GM12878 (cell line): ENCODE data around the gene ACOT7. TPM values are rescaled to one million over a fixed set of nuclear protein-coding genes. Genes with fewer than 3 reads are reported as not detected.
A peak's percentile ranks its signal among the peaks of the same experiment; 100 is the strongest.

Experiments used
- BCL3 ChIP-seq: IDR thresholded peaks from 2 replicates; pipeline ENCODE4 v1.6.1; 2011; ENCODE audit warnings: borderline replicate concordance, low read depth, mild to moderate bottlenecking, moderate library complexity, low read length; ENCODE audit not compliant: insufficient read depth, poor library complexity, severe bottlenecking
- BHLHE40 ChIP-seq, 2 experiments: fragments of 450-650 bp in 1 of 2; IDR thresholded peaks; 2 replicates each; pipeline ENCODE4 v1.6.1; 2011 to 2017; ENCODE audit warnings: low read depth in 2 of 2, borderline replicate concordance in 1 of 2, improper control_type of control experiment in 1 of 2, low read length in 1 of 2, mild to moderate bottlenecking in 1 of 2
- CREM ChIP-seq: IDR thresholded peaks from 2 replicates; pipeline ENCODE4 v1.6.1; 2014; ENCODE audit warnings: antibody characterized with exemption, low read depth
- EGR1 ChIP-seq, 2 experiments: IDR thresholded peaks; 1 replicate in 1 of 2; 2 replicates in 1 of 2; pipeline ENCODE4 v1.6.1; 2011 to 2012; ENCODE audit warnings: low read depth in 2 of 2, low read length in 2 of 2, borderline replicate concordance in 1 of 2, mild to moderate bottlenecking in 1 of 2, moderate library complexity in 1 of 2
- ETV6 ChIP-seq, 2 experiments: fragments of 450-650 bp in 1 of 2; IDR thresholded peaks in 1 of 2; conservative IDR thresholded peaks in 1 of 2; 2 replicates each; pipeline ENCODE4 v1.6.1; 2014; ENCODE audit warnings: antibody characterized with exemption in 1 of 2, borderline replicate concordance in 1 of 2, low read depth in 1 of 2, mild to moderate bottlenecking in 1 of 2, moderate library complexity in 1 of 2
- GABPA ChIP-seq: IDR thresholded peaks from 2 replicates; pipeline ENCODE4 v1.6.1; 2014; ENCODE audit warnings: antibody characterized with exemption, low read depth, mild to moderate bottlenecking, inconsistent platforms
- LARP7 ChIP-seq: fragments of 450-650 bp; IDR thresholded peaks from 2 replicates; pipeline ENCODE4 v1.6.1; 2017; ENCODE audit warnings: mild to moderate bottlenecking
- MEF2B ChIP-seq: fragments of 450-650 bp; IDR thresholded peaks from 2 replicates; pipeline ENCODE4 v1.6.1; 2018; ENCODE audit warnings: mild to moderate bottlenecking, moderate library complexity; ENCODE audit not compliant: partially characterized antibody, poor library complexity, severe bottlenecking
- MYC ChIP-seq: IDR thresholded peaks from 2 replicates; pipeline ENCODE4 v1.6.1; 2011; ENCODE audit warnings: mild to moderate bottlenecking, low read length, moderate library complexity, inconsistent platforms; ENCODE audit not compliant: insufficient read depth, insufficient replicate concordance, insufficient read length, severe bottlenecking
- NFYB ChIP-seq: IDR thresholded peaks from 2 replicates; pipeline ENCODE4 v1.6.1; 2011; ENCODE audit warnings: low read depth, mild to moderate bottlenecking, low read length, improper control_type of control experiment, moderate library complexity; ENCODE audit not compliant: insufficient read depth
- PAX8 ChIP-seq: fragments of 450-650 bp; IDR thresholded peaks from 2 replicates; pipeline ENCODE4 v1.6.1; 2017; ENCODE audit warnings: mild to moderate bottlenecking, moderate library complexity
- POU2F2 ChIP-seq: IDR thresholded peaks from 3 replicates; pipeline ENCODE4 v1.6.1; 2011; ENCODE audit warnings: low read depth, mild to moderate bottlenecking, low read length, borderline replicate concordance
- RAD21 ChIP-seq: IDR thresholded peaks from 2 replicates; pipeline ENCODE4 v1.6.1; 2011; ENCODE audit warnings: mild to moderate bottlenecking, low read depth, low read length, moderate library complexity; ENCODE audit not compliant: insufficient read depth
- SMC3 ChIP-seq: IDR thresholded peaks from 2 replicates; pipeline ENCODE4 v1.6.1; 2011; ENCODE audit warnings: low read length, improper control_type of control experiment, borderline replicate concordance
- ZNF24 ChIP-seq: fragments of 450-650 bp; IDR thresholded peaks from 2 replicates; pipeline ENCODE4 v1.6.1; 2017; ENCODE audit warnings: antibody characterized with exemption, mild to moderate bottlenecking
- ZNF622 ChIP-seq: fragments of 450-650 bp; IDR thresholded peaks from 2 replicates; pipeline ENCODE4 v1.6.1; 2017; ENCODE audit warnings: mild to moderate bottlenecking, inconsistent platforms
- polyA plus RNA-seq, 11 experiments: library from polyadenylated mRNA; depleted of rRNA in 4 of 11; unstranded in 6 of 11; stranded (reverse) in 5 of 11; fragments of >200 nt; fragmentation: Nextera tagmentation in 4 of 11; fragmentation: Illumina TruSeq in 1 of 11; extraction: Ambion mirVana in 4 of 11; extraction: Trizol in 1 of 11; gene quantifications; 1 replicate in 1 of 11; 2 replicates in 10 of 11; pipeline versions ENCODE4 v1.2.1 to v1.2.3, GENCODE V29; 2011 to 2016; ENCODE audit warnings: inconsistent platforms in 2 of 11, missing spikeins in 2 of 11, low read depth in 1 of 11
- total RNA-seq, 4 experiments: library from RNA; depleted of rRNA in 3 of 4; stranded (reverse); fragments of >200 nt in 3 of 4; fragmentation: Illumina TruSeq in 1 of 4; extraction: Trizol in 1 of 4; gene quantifications; 2 replicates each; pipeline versions ENCODE4 v1.2.1 to v1.2.3, GENCODE V29; 2013 to 2021
- TF ChIP-seq, protein P1 (sequence below): IDR thresholded peaks from 2 replicates; pipeline ENCODE4 v1.6.1; 2012; ENCODE audit warnings: improper control_type of control experiment, low read depth, low read length; ENCODE audit not compliant: insufficient replicate concordance
- TF ChIP-seq, protein P2 (sequence below): fragments of 450-650 bp; formaldehyde crosslinking; IDR thresholded peaks from 2 replicates; pipeline ENCODE4 v1.4.0; 2022; ENCODE audit warnings: mild to moderate bottlenecking, moderate library complexity

ACOT7 gene
- total and polyA plus RNA-seq, 10 of the 15 experiments (the other 5 are each of a cell fraction or from before 2014, with no cell fraction given): 8.9 to 206 (median 61.2) TPM

GRCh38 chr1:6343506-6344405, 49.8 kb downstream of the ACOT7 start (continued):
- TF ChIP-seq LARP7: no peak
- TF ChIP-seq POU2F2: 0 out of 3 replicates have a peak, but pooled peaks have one; percentile 18
- no peak for TF ChIP-seq MEF2B
- TF ChIP-seq, protein P1, sequence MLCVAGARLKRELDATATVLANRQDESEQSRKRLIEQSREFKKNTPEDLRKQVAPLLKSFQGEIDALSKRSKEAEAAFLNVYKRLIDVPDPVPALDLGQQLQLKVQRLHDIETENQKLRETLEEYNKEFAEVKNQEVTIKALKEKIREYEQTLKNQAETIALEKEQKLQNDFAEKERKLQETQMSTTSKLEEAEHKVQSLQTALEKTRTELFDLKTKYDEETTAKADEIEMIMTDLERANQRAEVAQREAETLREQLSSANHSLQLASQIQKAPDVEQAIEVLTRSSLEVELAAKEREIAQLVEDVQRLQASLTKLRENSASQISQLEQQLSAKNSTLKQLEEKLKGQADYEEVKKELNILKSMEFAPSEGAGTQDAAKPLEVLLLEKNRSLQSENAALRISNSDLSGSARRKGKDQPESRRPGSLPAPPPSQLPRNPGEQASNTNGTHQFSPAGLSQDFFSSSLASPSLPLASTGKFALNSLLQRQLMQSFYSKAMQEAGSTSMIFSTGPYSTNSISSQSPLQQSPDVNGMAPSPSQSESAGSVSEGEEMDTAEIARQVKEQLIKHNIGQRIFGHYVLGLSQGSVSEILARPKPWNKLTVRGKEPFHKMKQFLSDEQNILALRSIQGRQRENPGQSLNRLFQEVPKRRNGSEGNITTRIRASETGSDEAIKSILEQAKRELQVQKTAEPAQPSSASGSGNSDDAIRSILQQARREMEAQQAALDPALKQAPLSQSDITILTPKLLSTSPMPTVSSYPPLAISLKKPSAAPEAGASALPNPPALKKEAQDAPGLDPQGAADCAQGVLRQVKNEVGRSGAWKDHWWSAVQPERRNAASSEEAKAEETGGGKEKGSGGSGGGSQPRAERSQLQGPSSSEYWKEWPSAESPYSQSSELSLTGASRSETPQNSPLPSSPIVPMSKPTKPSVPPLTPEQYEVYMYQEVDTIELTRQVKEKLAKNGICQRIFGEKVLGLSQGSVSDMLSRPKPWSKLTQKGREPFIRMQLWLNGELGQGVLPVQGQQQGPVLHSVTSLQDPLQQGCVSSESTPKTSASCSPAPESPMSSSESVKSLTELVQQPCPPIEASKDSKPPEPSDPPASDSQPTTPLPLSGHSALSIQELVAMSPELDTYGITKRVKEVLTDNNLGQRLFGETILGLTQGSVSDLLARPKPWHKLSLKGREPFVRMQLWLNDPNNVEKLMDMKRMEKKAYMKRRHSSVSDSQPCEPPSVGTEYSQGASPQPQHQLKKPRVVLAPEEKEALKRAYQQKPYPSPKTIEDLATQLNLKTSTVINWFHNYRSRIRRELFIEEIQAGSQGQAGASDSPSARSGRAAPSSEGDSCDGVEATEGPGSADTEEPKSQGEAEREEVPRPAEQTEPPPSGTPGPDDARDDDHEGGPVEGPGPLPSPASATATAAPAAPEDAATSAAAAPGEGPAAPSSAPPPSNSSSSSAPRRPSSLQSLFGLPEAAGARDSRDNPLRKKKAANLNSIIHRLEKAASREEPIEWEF: no peak
- no peak for TF ChIP-seq MYC
- no peak for TF ChIP-seq ZNF24
- 0 out of 4 replicates have a peak, but pooled peaks of 1 of the 2 experiments have one; percentile 11 for TF ChIP-seq BHLHE40 (IDR thresholded peaks at IDR 0.05; ENCODE audit: borderline replicate concordance in 1 of 2, low read depth in 2 of 2, low read length in 1 of 2)
- no peak for TF ChIP-seq PAX8
- TF ChIP-seq NFYB: no peak
- no peak for TF ChIP-seq BCL3
- TF ChIP-seq, protein P2, sequence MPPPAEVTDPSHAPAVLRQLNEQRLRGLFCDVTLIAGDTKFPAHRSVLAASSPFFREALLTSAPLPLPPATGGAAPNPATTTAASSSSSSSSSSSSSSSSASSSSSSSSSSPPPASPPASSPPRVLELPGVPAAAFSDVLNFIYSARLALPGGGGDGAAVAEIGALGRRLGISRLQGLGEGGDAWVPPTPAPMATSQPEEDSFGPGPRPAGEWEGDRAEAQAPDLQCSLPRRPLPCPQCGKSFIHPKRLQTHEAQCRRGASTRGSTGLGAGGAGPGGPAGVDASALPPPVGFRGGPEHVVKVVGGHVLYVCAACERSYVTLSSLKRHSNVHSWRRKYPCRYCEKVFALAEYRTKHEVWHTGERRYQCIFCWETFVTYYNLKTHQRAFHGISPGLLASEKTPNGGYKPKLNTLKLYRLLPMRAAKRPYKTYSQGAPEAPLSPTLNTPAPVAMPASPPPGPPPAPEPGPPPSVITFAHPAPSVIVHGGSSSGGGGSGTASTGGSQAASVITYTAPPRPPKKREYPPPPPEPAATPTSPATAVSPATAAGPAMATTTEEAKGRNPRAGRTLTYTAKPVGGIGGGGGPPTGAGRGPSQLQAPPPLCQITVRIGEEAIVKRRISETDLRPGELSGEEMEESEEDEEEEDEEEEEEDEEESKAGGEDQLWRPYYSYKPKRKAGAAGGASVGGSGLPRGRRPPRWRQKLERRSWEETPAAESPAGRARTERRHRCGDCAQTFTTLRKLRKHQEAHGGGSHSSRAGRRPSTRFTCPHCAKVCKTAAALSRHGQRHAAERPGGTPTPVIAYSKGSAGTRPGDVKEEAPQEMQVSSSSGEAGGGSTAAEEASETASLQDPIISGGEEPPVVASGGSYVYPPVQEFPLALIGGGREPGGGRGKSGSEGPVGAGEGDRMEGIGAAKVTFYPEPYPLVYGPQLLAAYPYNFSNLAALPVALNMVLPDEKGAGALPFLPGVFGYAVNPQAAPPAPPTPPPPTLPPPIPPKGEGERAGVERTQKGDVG (CRISPR knock-in tag): no peak
- peak; percentile 94 for TF ChIP-seq SMC3
- TF ChIP-seq EGR1 (IDR thresholded peaks at IDR 0.05; ENCODE audit: borderline replicate concordance in 1 of 2, low read depth in 2 of 2, low read length in 2 of 2): no peak
- TF ChIP-seq GABPA: no peak
- TF ChIP-seq ETV6 (conservative IDR thresholded peaks at IDR 0.05 in 1 of 2, IDR thresholded peaks at IDR 0.05 in 1 of 2; ENCODE audit: borderline replicate concordance in 1 of 2, low read depth in 1 of 2): no peak
- peak; percentile 97 for TF ChIP-seq RAD21
- no peak for TF ChIP-seq ZNF622
- TF ChIP-seq CREM: no peak
